ENCODE results near the gene DLST.

- TF ChIP-seq, protein P1, sequence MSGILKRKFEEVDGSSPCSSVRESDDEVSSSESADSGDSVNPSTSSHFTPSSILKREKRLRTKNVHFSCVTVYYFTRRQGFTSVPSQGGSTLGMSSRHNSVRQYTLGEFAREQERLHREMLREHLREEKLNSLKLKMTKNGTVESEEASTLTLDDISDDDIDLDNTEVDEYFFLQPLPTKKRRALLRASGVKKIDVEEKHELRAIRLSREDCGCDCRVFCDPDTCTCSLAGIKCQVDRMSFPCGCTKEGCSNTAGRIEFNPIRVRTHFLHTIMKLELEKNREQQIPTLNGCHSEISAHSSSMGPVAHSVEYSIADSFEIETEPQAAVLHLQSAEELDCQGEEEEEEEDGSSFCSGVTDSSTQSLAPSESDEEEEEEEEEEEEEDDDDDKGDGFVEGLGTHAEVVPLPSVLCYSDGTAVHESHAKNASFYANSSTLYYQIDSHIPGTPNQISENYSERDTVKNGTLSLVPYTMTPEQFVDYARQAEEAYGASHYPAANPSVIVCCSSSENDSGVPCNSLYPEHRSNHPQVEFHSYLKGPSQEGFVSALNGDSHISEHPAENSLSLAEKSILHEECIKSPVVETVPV (CRISPR knock-in tag; IDR thresholded peaks at IDR 0.05) = no peak
- TF ChIP-seq ZFP30 (CRISPR knock-in tag; IDR thresholded peaks at IDR 0.05) (no peak), ESRRG (CRISPR knock-in tag; IDR thresholded peaks at IDR 0.05) (no peak), TCF4 (CRISPR knock-in tag; IDR thresholded peaks at IDR 0.05; ENCODE audit: borderline replicate concordance) (no peak), GLIS3 (CRISPR knock-in tag; IDR thresholded peaks at IDR 0.05) (no peak), CREB5 (CRISPR knock-in tag; IDR thresholded peaks at IDR 0.05; ENCODE audit: low read depth) (no peak)
These were observed 32.9 kb upstream of the DLST start for GRCh38 chr14:74848768-74849167.

Data from SK-N-SH treated with all-trans-retinoic acid at 6 μM for 48 hours (cell line).